Right lung (tissue), 5 donors: ENCODE data around the gene MCRIP1. TPM values are rescaled to one million over a fixed set of nuclear protein-coding genes. Genes with fewer than 3 reads are reported as not detected.
"Not testable (repeated sequence)": the region's sequence is repeated elsewhere in the genome, so short reads cannot be mapped to it uniquely, and the experiment has no call there.

Experiments
- DNase-seq, 2 donors: peaks; one replicate each; pipeline ENCODE4 v3.0.0-alpha.2; 2013
- polyA plus RNA-seq, 5 donors: library from polyadenylated mRNA; unstranded; fragments of 120-200 nt; gene quantifications; one replicate each; pipeline versions ENCODE4 v1.2.1 to v1.2.3, GENCODE V29; 2013; ENCODE audit warnings: inconsistent platforms in 1 of 5, low replicate concordance in 1 of 5; ENCODE audit not compliant: insufficient read length in 5 of 5, insufficient read depth in 1 of 5

The MCRIP1 gene
- polyA plus RNA-seq, 5 donors: 53.6 to 144 (median 89.4) TPM

DNA sequence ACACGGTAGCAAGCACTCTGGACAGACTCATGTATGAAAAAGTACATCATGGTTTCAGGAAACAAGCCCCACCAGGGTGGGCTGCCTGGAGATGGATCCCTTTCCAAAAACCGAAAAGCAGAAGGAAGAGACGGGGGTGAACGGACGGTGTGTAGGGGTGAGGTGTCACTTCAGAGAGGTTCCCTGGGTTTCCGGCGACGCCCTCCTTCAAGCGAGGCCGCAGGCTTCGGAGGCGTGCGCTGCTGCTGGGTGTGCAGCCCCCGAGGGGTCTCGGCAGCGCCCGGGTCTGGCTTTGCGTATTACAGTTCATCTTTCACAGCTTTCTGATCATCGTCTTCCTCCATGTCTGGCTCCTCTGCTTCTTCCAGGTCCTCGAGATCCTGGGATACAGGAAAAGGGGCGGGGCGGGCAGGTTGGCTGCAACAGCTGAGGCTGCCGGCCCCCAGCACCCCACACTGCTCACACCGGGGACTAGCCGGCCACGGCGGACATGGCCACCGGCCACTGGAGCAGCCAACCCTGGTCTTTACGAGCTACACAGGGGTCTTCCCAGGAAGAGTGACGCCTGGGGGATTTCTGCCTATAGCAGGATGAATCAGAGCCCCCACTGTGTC, 10.7 kb upstream of the MCRIP1 start:
- DNase-seq: no peak

DNA sequence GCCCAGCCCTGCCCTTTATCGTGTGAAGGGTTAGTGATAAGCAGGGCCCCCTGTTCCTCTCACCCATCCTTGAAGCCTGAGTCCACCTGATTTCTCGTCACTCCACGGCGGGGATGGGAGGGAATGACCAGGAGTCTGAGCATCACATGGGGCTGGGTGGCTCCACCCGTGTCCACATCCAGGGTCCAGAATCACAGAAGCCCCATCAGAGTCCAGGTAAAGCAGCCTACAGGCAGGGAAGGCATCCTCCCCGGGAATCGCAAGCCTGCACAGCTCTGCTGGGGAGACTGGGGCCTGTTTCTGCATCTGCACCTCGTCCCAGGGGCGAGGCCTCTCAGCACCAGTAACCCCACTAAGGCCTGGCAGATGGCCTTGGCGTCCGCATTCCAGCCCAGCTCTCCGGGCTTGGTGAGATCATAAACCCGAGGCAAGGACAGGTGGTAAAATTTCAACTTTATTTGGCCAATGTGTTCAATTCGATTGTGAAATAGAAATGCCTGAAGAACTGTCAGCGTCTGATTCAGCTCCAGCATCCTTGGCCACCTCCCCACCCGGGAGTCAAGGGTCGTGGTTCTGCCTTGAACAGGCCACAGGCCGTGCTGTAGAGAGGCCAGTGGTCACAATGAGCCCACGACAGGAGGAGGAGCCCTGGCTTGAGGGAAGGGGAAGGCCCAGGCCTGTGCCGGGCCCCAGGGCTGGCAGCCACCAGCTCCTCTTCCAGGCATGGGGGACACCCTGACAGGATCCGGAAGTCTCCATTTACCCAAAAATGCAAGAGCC, 9.8 kb upstream of the MCRIP1 start:
- DNase-seq: no peak

DNA sequence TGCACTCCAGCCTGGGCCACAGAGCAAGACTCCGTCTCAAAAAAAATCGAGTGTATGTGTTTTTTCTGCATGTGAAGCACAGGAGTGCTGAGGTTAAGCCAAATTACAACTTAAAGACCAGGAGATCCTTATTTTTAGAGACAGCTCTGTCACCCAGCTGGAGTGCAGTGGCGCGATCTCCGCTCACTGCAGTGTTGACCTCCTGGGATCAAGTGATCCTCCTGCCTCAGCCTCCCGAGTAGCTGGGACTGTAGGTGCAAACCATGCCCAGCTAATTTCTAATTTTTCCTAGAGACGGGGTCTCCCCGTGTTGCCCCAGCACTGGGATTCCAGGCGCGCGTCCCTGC, 9.3 kb upstream of the MCRIP1 start:
- no peak for DNase-seq

DNA sequence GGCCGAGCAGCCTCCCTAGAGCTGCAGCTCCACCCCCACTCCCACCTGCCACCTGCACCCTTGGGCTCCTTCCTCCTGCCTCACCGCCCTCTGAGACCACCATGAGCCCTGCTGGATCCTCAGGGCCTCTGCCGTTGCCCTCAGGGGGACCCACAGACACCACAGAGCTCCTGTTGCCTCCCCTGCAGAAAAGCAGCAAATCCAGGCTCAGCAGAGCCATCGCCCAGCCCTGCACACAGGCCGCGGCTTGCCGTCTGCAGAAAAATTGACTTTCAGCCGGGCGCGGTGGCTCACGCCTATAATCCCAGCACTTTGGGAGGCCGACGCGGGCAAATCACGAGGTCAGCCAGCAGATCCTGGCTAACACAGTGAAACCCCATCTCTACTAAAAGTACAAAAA, 8.8 kb upstream of the MCRIP1 start:
- no peak for DNase-seq

DNA sequence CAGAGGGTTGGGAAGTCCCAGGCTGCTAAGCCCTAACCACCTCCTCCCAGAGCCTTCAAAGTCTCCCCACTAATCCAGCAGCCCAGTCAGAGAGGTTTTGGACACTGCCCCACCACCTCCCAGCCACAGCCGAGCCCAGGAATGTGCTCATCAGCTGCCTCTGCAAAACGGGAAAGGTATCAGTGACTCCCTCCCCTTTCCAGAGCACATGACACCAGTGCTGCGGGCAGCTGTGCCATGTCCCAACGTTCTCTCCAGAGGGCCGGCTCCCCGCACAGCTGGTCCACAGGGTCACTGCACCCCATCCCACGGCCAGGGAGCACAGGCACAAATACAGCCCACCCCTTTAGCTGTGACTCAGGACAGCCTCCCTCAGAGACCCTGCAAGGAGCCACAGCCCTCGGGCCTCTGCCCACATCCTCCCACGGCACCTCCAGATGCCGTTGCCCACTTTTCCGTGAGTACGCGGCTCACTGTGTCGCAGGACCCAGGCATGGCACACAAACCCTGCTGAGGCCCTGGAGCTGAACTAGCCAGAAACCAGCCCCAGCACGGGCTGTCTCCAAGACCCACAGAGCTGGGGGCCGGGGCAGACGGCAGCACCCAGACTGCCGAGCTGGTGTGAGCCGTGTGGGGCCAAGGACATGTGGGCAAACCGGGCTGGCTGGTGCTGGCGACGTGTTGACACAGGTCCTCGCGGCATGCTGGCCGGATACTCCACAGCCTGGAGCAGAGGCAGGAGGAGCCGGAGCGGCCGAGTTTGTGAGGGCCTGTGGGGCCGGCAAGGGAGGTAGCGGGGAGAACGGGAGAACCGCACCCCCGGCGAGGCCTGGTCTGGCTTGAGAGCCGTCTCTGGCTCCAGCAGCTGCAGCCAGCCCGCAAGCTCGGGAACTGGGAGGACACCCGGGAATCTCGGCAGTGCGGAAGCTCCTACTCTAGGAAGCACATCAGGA, 8.0 kb upstream of the MCRIP1 start:
- no peak for DNase-seq

DNA sequence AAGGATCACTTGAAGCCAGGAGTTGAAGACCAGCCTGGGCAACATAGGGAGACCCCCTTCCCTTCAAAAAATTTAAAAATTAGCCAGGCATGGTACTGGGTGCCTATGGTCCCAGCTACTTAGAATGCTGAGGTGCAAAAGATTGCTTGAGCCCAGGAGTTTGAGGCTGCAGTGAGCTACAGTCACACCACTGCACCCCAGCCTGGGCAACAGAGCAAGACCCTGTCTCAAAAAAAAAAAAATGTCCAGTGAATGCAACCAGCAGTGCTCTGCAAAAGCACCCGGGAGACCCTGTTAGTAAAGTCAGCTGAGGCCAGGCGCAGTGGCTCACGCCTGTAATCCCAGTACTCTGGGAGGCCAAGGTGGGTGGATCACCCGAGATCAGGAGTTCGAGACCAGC, 7.0 kb upstream of the MCRIP1 start:
- DNase-seq: not testable (repeated sequence)

DNA sequence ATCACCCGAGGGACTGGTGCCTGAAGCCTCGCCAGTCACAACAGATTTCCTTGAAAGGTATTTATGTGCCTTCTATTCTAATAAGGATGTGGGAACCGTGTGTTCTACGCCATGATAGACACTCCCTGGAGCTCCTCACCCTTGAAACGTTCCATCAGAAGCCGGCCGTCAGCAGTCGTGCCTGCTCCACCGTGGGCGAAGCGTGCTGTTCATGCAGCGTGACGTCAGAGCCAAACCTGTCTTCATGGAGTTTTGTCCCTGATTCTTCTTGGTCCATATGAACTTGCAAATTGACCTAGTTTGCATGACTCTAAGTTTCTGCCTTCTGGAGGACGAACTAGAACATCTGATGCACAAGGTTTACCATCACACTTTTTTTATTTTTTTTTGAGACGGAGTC, 6.2 kb upstream of the MCRIP1 start:
- DNase-seq: no peak

DNA sequence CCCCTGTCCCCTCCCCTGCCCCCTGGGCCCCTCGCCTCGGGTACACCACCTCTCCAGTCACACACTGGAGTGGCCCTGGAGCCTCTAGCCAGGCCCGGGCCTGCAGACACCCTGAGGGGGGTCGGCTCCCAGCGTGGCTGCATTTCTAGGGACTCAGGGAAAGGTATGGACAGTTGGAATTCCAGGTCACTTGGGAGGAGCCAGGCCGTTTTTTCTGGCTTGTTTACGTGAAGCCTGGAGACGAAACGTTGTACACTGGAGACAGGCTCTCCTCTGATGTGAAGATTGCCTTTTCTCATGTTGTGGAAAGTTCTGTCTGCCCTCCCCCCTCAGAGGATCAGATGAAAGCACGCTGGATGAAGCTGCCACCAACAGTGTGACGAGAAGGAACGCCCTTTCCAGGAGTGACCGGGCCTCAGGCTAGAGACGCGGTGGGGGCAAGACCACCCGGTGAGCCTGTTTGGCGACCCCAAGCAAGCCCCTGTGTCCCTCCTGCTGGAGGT, 5.7 kb upstream of the MCRIP1 start:
- no peak for DNase-seq

DNA sequence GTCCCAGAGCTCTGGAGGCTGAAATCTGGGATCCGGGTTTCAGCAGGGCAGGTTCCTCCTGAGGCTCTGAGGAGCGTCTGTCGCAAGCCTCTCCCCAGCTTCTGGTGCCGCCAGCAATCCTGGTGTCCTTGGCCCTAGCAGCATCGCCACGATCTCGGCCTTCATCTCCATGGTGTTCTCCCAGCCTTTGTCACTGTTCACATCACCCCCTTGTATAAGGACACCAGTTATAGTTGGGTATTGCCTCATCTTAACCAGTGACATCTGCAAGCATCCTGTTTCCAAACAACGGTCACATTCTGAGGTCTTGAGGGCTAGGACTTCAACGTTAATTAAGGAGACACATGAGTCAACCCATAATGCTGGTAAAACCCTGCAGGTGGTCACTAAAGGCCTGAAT, 4.5 kb upstream of the MCRIP1 start:
- no peak for DNase-seq

DNA sequence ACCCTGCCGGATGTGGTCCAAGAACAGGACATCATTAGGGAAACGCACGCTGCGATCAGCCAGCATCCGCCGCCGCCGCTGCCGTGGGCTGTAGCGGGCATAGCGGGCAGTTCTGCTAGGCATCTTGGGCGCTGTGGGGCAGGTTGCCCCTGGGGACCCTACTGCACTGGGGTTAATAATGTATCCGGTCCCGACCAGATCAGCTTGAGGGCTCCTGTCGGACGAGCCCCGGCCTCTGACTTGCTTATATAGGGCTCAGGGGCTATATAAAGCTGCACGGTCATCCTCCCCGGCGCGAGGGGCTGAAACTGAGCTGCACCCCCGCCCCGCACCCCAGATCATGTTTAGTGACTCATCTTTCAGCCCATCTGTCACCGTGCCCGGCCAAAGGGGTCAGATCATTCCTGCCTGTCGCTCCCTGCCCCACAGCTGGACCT, 1.8 kb upstream of the MCRIP1 start, which contains the start of gene PPP1R27:
Gene PPP1R27 (minus strand): TSS at position 220 of the 437 bp plus-strand sequence. CDS start 97 bp downstream, at position 123.
- DNase-seq: no peak

DNA sequence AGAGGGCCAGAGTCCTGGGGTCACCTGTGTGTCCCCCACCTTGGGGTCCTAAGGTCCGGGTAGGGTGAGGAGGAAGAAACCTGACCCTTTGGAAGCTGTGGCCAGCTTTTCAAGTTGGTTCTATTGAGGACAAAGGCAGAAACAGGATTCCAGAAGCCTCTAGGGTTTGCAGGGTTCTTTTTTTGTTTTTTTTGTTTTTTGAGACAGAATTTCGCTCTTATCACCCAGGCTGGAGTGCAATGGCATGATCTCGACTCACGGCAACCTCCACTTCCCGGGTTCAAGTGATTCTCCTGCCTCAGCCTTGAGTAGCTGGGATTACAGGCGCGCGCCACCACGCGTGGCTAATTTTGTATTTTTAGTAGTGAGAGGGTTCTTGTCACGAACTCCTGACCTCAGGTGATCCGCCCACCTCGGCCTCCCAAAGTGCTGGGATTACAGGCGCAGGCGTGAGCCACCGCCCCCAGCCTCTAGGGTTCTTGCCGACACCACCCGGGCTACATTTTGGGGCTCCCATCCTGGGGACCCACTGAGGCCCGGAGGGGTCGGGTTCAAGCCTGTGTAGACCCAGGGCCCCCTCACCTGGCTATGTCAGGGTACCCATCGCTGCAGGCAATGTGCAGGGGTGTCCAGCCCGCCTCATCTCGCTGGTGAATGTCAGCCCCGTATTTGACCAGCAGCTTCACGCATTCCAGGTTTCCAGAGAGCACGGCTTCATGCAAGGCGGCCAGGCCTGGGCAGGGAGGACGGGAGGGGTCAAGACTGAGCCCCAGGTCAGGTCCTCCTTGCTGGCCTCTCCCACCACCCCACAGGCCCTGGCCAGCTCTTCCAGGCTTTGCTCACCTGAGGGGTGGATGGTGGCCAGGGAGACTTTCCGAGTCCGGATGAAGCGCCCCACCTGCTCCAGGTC, 1.1 kb upstream of the MCRIP1 start:
- DNase-seq: no peak

DNA sequence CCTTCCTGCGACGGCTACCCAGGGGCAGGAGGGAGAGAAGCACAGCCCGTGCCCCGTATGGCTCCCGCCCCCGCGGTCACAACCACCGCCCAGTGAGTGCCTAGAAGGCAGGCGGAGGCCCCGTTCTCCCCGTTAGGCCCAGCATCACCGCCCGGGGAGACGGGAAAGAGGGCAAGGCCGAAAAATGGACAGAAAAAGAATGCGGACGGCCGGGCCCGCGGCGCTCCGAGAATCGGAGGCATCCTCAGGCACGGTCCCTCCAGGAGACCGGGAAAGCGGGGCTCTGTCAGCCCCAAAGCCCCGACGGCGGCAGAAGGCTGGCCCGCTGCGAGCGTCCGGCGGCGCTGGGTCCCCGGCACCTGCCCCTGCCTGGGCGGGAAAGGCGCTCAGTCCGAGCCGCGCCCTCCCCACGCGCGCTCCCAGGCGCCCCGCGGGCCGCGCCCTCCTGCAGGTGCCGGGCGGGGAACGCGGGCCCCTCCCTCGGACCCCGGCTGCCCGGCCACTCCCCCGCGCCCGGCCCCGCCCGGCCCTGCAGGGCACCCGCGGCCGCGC, 407 bp downstream of the MCRIP1 start:
- DNase-seq: no peak

DNA sequence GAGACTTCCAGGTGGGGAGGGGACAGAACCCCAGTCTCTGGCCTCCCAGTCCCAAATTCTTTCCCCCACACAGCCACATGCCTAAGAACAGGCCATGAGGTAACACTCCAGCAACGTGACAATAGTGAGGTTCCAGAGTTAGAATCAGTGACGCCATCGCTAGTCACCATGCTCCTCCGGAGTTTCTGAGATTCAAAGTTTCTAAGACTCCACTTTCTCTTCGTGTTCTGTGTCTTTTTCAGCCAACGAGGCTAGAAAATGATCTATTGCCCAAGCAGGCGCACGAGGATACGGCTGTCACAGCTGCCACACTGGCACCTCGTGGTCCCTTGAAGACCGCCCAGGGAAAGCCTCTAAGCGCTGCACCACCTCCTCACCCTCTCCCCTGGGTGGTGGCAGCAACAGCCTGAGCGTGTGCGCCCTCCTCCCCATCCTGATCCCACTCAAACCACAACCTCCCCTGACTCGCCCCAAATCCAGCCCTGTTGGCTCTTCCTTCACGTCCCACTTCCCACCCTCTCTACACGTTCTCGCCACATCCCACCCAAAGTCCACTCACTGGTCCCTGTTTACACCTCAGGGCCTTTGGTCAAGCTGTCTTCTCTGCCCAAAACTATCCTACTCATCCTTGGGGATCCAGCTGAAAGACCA, 1.0 kb downstream of the MCRIP1 start:
- no peak for DNase-seq

DNA sequence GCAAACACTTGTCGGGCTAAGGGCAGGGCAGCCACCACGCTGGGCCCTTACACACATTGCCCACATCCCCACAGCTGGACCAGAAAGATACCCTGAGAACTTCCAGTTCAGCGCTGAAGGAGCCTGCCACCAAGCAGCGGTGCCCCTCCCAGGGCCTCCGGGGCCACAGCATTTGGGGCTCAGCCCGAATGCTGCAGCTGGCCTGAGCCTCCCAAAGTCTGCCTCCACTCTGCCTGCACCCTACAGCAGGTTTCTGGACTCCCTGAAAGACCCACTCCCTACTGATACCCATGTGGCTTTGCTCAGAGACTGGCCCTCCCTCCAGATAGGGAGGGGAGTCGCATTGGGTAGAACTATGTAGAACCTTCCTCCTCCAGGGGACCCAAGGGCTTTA, 1.5 kb downstream of the MCRIP1 start:
- DNase-seq: no peak

DNA sequence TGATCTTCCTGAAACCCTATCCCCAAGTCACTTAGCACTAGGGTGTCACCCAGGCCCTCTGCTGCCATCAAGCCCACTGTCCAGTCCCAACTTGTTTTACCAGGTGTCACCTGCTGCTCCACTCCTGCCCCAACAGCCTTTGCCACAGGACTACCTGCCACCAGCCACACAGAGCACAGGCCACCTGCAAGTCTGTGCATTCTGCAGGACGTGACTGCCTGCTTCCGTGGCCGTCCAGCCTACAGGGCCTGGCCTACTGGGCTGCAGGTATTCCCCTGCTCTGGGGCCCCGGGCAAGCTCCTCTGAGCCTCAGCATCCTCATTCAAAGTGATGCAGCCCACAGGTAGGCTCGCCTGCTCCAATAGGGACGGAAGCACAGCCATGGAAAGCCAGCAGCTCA, 3.2 kb downstream of the MCRIP1 start:
- DNase-seq: no peak

DNA sequence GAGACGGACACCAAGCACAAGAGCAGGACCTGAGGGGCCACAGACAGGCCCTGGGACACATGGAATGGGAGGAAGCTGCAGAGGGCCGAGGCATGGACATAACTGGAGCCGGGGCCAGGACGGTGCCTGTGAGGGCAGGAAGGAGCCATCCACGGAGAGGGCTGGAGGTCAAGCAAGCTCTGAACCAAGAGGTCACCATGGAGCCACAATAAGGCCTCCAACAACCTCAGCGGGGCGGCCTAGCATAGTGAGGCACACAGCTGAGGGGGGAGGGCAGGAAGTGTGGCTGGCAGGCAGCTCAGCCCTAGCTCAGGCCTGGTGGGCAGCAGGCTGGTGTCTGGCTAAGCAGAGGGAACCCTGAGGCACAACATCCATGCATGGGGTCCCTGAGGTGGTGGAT, 4.4 kb downstream of the MCRIP1 start:
- DNase-seq: no peak

DNA sequence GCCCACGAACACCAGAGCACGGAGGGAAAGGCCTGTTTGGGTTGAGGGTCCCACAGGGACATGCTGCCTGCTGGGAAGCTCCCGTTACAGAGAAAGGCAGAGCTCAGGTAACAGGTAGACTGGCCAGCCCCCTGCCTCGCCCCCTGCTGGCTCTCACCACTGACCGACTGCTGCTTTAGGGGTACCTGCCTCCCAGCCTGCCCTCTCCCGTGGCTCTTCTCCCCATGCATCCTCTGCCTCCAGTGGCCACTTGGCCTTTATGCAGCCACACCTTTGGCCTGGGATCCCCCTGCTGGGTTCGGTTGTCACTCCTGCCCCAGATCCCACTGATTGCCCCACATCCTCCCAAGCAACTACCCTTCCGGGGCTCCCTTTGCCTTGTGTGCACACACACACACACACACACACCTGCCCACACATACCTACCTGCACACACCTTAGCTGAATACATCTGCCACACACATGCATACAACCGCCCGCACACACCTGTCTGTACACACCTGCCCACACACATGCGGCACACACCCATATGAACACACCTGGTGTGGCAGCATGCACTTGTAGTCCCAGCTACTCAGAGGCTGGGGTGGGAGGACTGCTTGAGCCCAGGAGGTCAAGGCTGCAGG, 7.1 kb downstream of the MCRIP1 start:
- no peak for DNase-seq

DNA sequence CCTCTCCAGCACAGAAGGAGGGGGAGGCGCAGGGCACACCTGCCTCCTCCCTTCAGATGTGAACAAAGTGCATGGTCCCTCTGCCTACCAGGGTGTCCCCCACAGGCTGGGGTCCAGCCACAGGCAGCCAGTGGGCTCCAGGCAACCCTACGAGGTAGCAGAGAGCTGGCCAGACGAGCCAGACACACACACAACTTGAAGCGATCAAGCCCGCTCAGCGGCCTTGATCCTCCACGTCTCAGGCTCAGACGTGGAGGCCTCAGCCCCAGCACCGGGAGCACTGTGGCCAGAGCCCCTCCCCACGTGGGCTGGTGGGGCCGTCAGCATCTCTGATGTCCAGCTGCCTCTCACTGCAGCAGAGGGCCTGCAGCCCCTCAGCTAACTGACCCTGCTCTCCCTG, 8.5 kb downstream of the MCRIP1 start:
- no peak for DNase-seq

DNA sequence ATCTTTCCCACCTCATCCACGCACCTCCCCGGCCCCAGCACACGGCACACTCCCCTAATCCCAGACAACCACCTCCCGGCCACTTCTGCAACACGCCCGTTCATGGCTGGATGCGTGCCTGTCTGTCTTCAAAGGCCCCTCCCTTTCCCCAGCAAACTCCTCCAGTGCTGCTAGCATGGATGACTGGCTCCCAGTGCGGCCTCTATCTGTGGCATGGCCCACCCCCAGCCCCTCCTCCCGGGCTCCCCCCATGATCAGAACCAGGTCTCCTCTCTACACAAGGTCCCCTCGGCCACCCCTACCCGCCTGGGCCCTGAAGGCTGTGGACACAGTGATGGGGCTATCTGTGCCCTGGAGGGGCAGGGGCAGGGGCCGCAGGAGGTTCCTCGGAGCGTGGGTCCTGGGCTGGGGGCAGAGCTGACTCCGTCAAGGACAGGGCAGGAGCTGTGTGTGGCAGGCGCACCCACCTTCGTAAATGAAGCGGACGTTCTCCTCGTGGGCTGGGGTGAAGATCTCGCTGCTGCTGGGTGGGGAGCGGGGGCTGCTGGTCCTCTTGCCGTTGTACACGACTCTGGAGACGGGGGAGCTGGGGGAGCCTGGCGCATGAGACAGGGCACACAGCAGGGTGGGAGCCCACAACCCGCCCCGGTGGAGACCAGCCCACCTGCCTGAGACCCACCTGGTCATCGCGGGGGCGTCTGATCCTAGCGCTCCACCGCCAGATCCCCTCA, 9.1 kb downstream of the MCRIP1 start:
- DNase-seq: no peak
